Endothelial cell of umbilical vein (primary cell): Measurements from ENCODE around the gene TRIM24. TPM values are rescaled to one million over a fixed set of nuclear protein-coding genes. Genes with fewer than 3 reads are reported as not detected.

ENCODE experiments used
- BruUV-seq: library from RNA; stranded (reverse); fragments of 400-500 nt; replicated peaks from 2 replicates; lab custom pipeline; 2021; lab: Mats Ljungman, UMichigan
- CTCF ChIA-PET: fragments of 300-600, 350-600 bp; sonication (Branson Sonifier 250); formaldehyde crosslinking; loops from one replicate; lab custom pipeline; 2021; ENCODE audit warnings: antibody characterized with exemption, inconsistent platforms; lab: Charles Lee
- POLR2A ChIA-PET: fragments of 300-600, 350-600 bp; sonication (Branson Sonifier 250); formaldehyde crosslinking; loops from one replicate; lab custom pipeline; 2021; ENCODE audit warnings: antibody characterized with exemption, inconsistent platforms; lab: Charles Lee
- DNase-seq: peaks from one replicate; pipeline ENCODE4 v3.0.0-alpha.2; 2011; ENCODE audit warnings: low read depth, low spot score
- FAIRE-seq: peaks from 2 replicates; lab custom pipeline; 2011; peaks lifted over from hg19 to GRCh38; lab: Jason Lieb, UNC
- H2AFZ ChIP-seq: 2 replicates; pipeline ENCODE4 v1.6.0; 2012; ENCODE audit warnings: low read depth, low read length, control low read depth, inconsistent platforms
- H3K27ac ChIP-seq: 2 replicates; pipeline ENCODE4 v1.5.1; 2011; ENCODE audit warnings: low read depth, mild to moderate bottlenecking, control low read depth, low read length, moderate library complexity; ENCODE audit not compliant: insufficient read depth
- H3K27me3 ChIP-seq, 2 experiments: 2 replicates each; pipeline versions ENCODE4 v1.6.0 to v1.6.1; 2011; ENCODE audit warnings: low read length in 2 of 2, mixed read lengths in 1 of 2; ENCODE audit not compliant: control insufficient read depth in 2 of 2, insufficient read depth in 2 of 2
- H3K36me3 ChIP-seq, 2 experiments: 2 replicates in 1 of 2; 3 replicates in 1 of 2; pipeline ENCODE4 v1.5.1; 2011; ENCODE audit warnings: low read length in 2 of 2, mild to moderate bottlenecking in 1 of 2, moderate library complexity in 1 of 2; ENCODE audit not compliant: control insufficient read depth in 2 of 2, insufficient read depth in 2 of 2; ENCODE audit errors: extremely low read depth in 1 of 2
- H3K4me1 ChIP-seq: 3 replicates; pipeline ENCODE4 v1.5.1; 2011; ENCODE audit warnings: mild to moderate bottlenecking, low read length; ENCODE audit not compliant: control insufficient read depth, insufficient read depth; ENCODE audit errors: extremely low read depth
- H3K4me2 ChIP-seq: 2 replicates; pipeline ENCODE4 v1.6.1; 2011; ENCODE audit warnings: low read length, control low read depth, mixed read lengths; ENCODE audit not compliant: insufficient read depth
- H3K4me3 ChIP-seq, 3 experiments: fragments of 200-600 bp in 1 of 3; sonication (generic), shearing (Covaris generic) in 1 of 3; replicated peaks in 1 of 3; 2 replicates each; pipeline ENCODE4 v1.5.1; 2011 to 2016; ENCODE audit warnings: control low read depth in 3 of 3, low read length in 3 of 3, mild to moderate bottlenecking in 2 of 3, inconsistent platforms in 1 of 3, low read depth in 1 of 3, moderate library complexity in 1 of 3; ENCODE audit not compliant: insufficient read depth in 1 of 3
- H3K79me2 ChIP-seq: 2 replicates; pipeline ENCODE4 v1.6.0; 2012; ENCODE audit warnings: low read length, inconsistent platforms; ENCODE audit not compliant: control insufficient read depth, insufficient read depth
- H3K9ac ChIP-seq: replicated peaks from 2 replicates; pipeline ENCODE3; 2011; ENCODE audit warnings: low read length, control low read depth; ENCODE audit not compliant: insufficient read depth; ENCODE audit errors: extremely low read depth
- H3K9me1 ChIP-seq: replicated peaks from 3 replicates; pipeline ENCODE4 v1.6.0; 2011; ENCODE audit warnings: mild to moderate bottlenecking, low read length; ENCODE audit not compliant: control insufficient read depth, insufficient read depth; ENCODE audit errors: extremely low read depth
- H3K9me3 ChIP-seq: replicated peaks from 2 replicates; pipeline ENCODE4 v1.5.1; 2012; ENCODE audit warnings: low read length, inconsistent platforms; ENCODE audit not compliant: control insufficient read depth, insufficient read depth
- H4K20me1 ChIP-seq: replicated peaks from 2 replicates; pipeline ENCODE3; 2011; ENCODE audit warnings: mild to moderate bottlenecking, low read length; ENCODE audit not compliant: control insufficient read depth, insufficient read depth; ENCODE audit errors: extremely low read depth
- CTCF ChIP-seq, 2 donors: IDR thresholded peaks; 1 replicate in 1 of 2; 2 replicates in 1 of 2; pipeline ENCODE4 v1.5.1; 2011; ENCODE audit warnings: low read length in 2 of 2, mild to moderate bottlenecking in 2 of 2, moderate library complexity in 2 of 2, control low read depth in 1 of 2, inconsistent platforms in 1 of 2, low read depth in 1 of 2; ENCODE audit not compliant: insufficient read depth in 1 of 2; ENCODE audit errors: extremely low read depth in 1 of 2
- EZH2 ChIP-seq: IDR thresholded peaks from 2 replicates; pipeline ENCODE4 v1.6.1; 2012; ENCODE audit warnings: borderline replicate concordance, low read depth, mild to moderate bottlenecking, moderate library complexity, low read length, inconsistent platforms; ENCODE audit not compliant: severe bottlenecking
- FOS ChIP-seq: IDR thresholded peaks from 2 replicates; pipeline ENCODE4 v1.6.1; 2011; ENCODE audit warnings: mild to moderate bottlenecking, low read length, moderate library complexity, borderline replicate concordance; ENCODE audit not compliant: insufficient read depth
- GATA2 ChIP-seq: IDR thresholded peaks from 2 replicates; pipeline ENCODE4 v1.7.0; 2011; ENCODE audit warnings: low read depth, mild to moderate bottlenecking, moderate library complexity, mixed read lengths, low read length; ENCODE audit not compliant: insufficient read length, insufficient read depth
- JUN ChIP-seq: IDR thresholded peaks from 2 replicates; pipeline ENCODE4 v1.6.1; 2011; ENCODE audit warnings: borderline replicate concordance, low read depth; ENCODE audit not compliant: insufficient read length, insufficient read depth
- MYC ChIP-seq: IDR thresholded peaks from one replicate; pipeline ENCODE4 v1.6.1; 2011; ENCODE audit warnings: mild to moderate bottlenecking, low read depth, low read length
- POLR2A ChIP-seq: IDR thresholded peaks from 2 replicates; pipeline ENCODE4 v1.6.1; 2012; ENCODE audit warnings: low read depth, mild to moderate bottlenecking, control low read depth, low read length
- POLR2AphosphoS5 ChIP-seq: IDR thresholded peaks from 2 replicates; pipeline ENCODE4 v1.6.1; 2012; ENCODE audit warnings: low read depth, mild to moderate bottlenecking, control low read depth, low read length, moderate library complexity; ENCODE audit not compliant: insufficient read depth
- dilution Hi-C: fragments of 300-500 bp; cut with MboI; formaldehyde crosslinking; loops from one replicate; pipeline ENCODE4 v1.15.0; 2019; ENCODE audit warnings: low sequenced_read_pairs; ENCODE audit not compliant: extremely low pct_ligation_motif_present
- intact Hi-C: fragments of 100-400 bp; cut with micrococcal nuclease; formaldehyde crosslinking; loops from one replicate; pipeline ENCODE4 v1.10.0; 2022
- polyA plus RNA-seq, 4 experiments: library from polyadenylated mRNA; depleted of rRNA in 3 of 4; stranded (reverse) in 3 of 4; unstranded in 1 of 4; fragments of >200 nt; gene quantifications; 2 replicates each; pipeline versions ENCODE4 v1.2.1 to v1.2.3, GENCODE V29; 2011 to 2012; ENCODE audit warnings: missing spikeins in 1 of 4
- total RNA-seq: library from RNA; stranded (reverse); gene quantifications from 2 replicates; pipeline ENCODE4 v1.2.3, GENCODE V29; 2021
- TF ChIP-seq, protein P1 (sequence below): IDR thresholded peaks from 2 replicates; pipeline ENCODE4 v1.6.1; 2011; ENCODE audit not compliant: insufficient read depth, insufficient read length

The TRIM24 gene
- total and polyA plus RNA-seq, 2 donors (not counting 3 experiments of a cell fraction or from before 2014, with no cell fraction given), result 9.1 to 26.1 TPM

DNA sequence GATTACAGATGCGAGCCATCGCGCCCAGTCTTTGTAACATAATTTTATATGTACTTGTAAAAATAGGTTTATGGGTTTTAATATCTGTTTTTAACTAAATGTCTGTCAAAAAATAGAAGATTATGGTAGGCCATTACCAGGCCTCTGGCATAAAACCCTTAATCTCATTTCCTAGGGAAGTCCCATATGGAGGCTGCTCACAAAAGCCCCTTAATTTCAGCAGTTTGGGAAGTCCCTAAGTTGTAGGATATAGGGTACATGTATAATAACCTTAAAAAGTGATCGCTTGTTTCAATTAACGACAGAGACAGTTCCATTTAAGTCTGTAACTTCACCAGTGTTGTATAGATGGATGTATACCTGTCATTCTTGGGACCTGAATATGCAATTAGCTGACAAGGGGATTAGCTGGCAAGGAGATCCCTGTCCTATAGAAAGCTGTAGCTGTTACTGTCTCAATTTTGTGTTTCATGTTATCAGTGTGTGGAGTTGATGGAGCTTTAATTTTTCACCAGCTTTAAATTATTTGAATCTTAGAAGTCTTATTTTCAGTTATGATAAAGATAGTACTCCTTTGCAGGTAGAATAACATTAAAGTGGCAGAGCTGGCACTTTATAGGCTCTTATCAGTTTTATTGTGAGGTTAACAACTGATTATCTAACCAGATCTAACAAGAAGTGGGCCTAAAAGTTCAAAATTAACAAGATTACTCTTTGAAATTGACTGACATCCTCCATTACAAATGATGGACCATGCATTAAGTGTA is 10.5 kb downstream of the TRIM24 start:
- CTCF ChIA-PET, result no interaction called here

More for the DNA sequence above, 10.5 kb downstream of the TRIM24 start:
- Histone ChIP-seq H4K20me1 (peaks cover 18% of the 10 kb centered on the region), H3K79me2 (peaks cover 84% of the 10 kb centered on the region), H3K4me3 (no peak overlapping the region), H2AFZ (no peak overlapping the region), H3K9me1 (no peaks in the 10 kb centered on the region), H3K36me3 (no peaks in the 10 kb centered on the region), H3K27me3 (no peaks in the 10 kb centered on the region), H3K27ac (no peak overlapping the region), H3K4me2 (no peak overlapping the region), H3K4me1 (no peaks in the 10 kb centered on the region), H3K9ac (no peak overlapping the region), H3K9me3 (no peaks in the 10 kb centered on the region)
- no TSS peak for BruUV-seq
- intact Hi-C loops, result no loop called here
- dilution Hi-C loops, result no loop called here
- no peak for FAIRE-seq
- no peak for DNase-seq
- POLR2A ChIA-PET, result no interaction called here
- no peak for TF ChIP-seq POLR2A
- no peak for TF ChIP-seq GATA2
- no peak for TF ChIP-seq FOS
- no peak for TF ChIP-seq JUN
- TF ChIP-seq CTCF (IDR thresholded peaks at IDR 0.05; ENCODE audit: extremely low read depth in 1 of 2, insufficient read depth in 1 of 2, low read depth in 1 of 2, low read length in 2 of 2), result no peak
- TF ChIP-seq EZH2, result no peak
- no peak for TF ChIP-seq MYC
- TF ChIP-seq, protein P1, sequence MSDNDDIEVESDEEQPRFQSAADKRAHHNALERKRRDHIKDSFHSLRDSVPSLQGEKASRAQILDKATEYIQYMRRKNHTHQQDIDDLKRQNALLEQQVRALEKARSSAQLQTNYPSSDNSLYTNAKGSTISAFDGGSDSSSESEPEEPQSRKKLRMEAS, result no peak
- TF ChIP-seq POLR2AphosphoS5, result no peak
